HG02981 (cell line): Measurements from ENCODE around the gene XPNPEP1.

Experiments
- ATAC-seq: cut with Tn5 transposase; IDR thresholded peaks from one replicate; pipeline ENCODE4 v1.9.1; 2021; ENCODE audit warnings: mild to moderate bottlenecking, moderate library complexity; ENCODE audit not compliant: unreplicated experiment

XPNPEP1 gene

DNA sequence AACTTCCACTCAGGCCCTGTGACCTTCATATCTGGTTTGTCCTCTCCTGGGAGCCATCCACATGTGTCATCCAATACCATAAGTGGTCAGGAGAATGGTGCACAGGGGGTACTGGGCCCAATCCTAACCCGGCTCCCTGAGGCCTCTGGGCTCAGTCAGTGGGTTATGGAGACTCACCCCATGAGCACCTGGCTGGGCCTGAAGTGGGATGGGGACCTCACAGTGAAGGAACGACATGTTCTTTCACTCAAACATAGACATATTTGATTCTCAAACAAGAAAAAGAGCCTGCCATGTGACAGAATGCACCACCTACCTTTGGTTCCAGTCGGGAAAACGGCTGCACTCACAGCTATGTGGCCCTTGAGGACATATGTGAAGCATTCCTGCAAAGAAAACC, 51.8 kb downstream of the XPNPEP1 start:
- ATAC-seq = no peak

DNA sequence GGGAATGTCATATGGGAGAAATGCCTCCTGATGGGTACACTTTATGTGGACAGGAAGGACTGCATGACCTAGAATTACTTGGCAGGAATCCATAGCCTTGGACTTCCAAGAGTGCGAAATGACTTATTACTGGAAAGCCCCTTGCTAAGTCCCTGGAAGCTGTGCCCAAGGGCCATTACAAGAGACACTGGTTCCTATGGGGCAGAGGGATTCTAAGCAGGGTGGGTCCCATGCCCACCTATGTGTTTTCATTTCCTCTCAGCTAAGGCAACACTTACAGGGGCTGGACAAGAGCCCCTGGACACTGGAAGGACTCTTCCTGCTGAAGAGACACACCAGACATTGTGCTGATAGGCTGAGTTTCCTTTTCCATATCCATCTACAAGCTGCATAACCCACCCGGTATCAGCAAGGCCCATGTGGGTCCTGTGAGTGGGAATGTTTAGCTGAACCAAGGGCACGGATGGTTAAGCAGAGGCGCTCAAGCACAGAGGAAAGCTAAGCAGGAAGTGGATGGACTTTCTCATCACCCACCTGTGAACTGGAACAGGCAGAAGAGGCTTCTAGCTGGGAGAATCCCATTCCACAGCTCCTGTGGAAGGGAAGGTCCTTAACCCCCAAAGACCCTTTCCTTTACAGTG, 56.2 kb downstream of the XPNPEP1 start:
- no peak for ATAC-seq

- ATAC-seq = no peak
Observed at GRCh38 chr10:109866168-109866994, 56.9 kb downstream of the XPNPEP1 start.

GRCh38 chr10:109863775-109864174, 59.5 kb downstream of the XPNPEP1 start:
- no peak for ATAC-seq

- no peak for ATAC-seq
Observed at GRCh38 chr10:109862738-109863137, 60.6 kb downstream of the XPNPEP1 start.

- no peak for ATAC-seq
Observed at GRCh38 chr10:109862041-109862440, 61.3 kb downstream of the XPNPEP1 start.

- ATAC-seq = no peak
Observed at GRCh38 chr10:109861081-109861480, 62.2 kb downstream of the XPNPEP1 start.

DNA sequence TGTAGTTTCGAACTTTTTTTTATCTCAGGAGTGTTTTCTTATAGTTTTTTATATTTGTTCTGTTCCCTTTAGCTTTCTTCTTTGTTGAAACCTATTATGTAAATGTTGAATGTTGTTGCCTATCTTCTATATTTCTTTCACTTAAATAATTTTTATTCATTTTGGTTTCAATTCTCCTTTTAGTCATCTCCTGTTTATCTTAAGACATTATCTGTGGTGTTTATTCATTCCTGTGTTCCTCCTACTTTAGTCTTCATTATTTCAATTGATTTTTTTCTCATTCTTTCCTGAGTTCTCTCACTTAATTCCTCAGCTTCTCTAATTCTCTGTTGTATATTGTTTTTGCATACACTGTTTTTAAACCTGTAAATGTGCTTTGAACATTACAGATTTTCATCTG, 64.1 kb downstream of the XPNPEP1 start:
- ATAC-seq = no peak

DNA sequence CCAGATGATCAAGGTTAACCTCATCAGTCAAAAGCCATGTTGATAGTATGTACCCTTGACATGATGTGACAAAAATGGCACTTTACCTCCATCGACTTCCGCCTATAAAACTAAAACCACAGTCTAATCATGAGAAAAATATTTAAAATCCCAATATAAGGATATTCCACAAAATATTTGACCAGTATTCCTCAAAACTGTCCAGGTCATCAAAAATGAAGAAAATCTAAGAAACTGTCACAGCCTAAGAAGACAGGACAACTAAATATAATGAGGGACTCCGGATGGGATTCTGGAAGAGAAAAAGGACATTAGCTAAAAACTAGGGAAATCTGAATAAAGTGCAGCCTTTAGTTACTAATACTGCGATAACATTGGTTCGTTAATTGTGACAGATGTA, 67.6 kb downstream of the XPNPEP1 start:
- ATAC-seq = no peak

GRCh38 chr10:109853921-109854320, 69.4 kb downstream of the XPNPEP1 start:
- ATAC-seq = no peak

DNA sequence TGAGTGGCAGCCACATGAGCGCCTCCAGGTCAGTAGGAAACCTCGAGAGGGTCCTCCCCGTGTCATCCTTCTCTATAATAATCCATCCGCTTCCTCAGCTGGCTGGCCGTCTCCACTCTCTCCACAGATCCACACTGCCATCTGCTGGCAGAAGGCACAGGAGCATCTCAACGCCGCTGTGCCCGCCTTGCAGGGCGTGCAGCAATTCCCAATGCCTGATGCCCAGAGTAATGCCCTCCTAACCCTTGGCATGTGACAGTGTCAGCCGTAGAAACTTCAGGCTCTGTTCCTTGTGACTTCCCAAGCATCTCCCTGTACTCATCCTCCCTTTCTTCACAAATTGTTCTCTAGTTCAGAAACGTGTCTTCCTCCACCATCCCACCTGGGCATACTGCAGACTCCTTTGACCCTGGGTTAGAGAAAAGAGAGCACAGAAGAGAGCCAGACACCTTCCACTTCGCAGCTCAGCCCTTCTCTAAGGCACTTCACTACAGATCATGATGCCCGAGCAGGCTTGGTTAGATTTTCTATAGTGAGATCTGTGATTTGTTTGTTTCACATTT, 70.8 kb downstream of the XPNPEP1 start:
- ATAC-seq = peak; percentile 96

DNA sequence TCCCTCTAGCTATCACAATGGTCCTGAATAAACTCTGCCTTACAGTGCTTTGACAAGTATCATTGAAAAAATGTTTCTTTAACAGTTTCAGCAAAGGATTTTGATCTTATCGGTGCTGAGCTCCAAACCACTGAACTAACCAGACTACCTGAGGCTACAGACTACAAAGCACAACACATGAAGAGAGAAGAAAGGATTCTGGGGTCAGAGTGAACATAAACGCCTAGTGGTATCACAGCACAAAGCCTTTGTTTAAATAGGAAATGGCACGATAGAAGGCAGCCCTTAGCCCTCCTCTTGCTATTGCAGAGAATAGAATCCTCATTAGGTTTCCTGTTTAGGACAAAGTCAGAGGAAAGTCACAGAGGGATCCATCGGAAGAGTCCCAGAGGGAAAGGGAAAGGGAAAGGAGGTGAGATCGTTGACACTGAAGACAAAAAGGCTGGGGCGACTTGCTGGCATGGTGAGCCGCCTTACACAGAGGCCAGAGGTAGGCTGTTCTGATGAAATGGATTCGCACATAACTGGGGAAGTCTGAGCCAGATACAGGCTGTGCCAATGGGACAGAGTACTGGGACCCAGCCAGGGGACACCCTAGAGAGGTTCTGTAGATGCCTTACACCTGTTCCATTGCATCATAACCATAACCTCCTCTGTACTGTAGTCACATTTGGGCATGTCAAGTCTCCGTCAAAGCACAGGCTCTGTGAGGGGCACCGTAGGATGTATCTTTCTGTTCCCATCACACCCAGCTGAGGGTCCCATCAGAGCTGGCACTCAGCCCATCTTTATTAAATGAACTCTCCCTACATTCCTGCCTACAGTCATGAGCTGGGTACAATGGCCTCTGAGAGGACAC, 71.5 kb downstream of the XPNPEP1 start:
- ATAC-seq = no peak

GRCh38 chr10:109846832-109847231, 76.5 kb downstream of the XPNPEP1 start:
- no peak for ATAC-seq

GRCh38 chr10:109845308-109845707, 78.0 kb downstream of the XPNPEP1 start:
- ATAC-seq = no peak

DNA sequence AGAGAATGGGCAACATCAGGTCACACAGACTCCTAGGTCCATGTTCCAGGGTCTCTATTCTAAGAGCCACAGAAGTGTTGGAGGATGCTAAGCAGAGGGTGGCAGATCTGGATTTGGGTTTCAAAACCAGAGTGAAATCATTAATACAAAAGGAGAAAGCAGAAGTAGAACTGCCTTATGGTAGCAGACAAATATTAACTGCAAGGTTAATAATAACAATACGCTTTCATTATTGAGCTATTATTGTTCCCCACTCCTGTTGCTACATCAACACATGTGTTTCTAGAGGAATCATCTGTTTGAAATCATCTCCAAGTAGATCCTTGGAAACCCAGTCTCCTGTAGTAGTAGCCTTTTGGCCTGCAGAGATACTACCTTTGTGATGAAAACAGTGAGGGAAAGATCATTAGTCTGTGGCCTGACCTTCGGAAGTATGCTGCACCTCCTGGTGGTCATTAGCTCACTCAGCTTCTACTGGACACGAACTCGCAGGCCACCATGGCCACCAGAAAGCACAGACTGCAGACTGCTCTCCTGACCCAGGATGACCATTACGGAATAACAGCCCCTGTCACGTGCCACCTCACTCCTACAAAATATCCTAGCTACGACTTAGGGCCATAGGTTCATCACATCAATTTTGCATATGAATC, 84.6 kb downstream of the XPNPEP1 start:
- no peak for ATAC-seq

DNA sequence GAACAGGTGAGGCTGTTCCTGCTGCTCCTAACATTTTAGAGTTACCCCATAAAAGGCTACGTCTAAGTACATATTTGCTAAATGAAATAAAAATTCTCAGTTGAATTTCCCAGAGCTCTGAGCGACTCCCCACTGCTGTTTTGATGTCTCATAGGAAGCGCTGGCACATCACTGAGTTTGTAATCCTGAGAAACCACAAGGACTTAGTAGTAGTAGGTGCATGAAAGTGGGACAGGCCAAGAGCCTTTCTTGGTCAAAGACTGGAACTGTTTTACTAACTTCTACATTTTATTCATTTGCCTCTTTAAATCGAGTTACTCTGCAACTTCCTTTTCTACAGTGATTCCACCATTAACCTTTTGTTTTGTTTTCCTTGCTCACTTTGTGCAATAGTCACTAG, 85.9 kb downstream of the XPNPEP1 start:
- ATAC-seq = no peak

DNA sequence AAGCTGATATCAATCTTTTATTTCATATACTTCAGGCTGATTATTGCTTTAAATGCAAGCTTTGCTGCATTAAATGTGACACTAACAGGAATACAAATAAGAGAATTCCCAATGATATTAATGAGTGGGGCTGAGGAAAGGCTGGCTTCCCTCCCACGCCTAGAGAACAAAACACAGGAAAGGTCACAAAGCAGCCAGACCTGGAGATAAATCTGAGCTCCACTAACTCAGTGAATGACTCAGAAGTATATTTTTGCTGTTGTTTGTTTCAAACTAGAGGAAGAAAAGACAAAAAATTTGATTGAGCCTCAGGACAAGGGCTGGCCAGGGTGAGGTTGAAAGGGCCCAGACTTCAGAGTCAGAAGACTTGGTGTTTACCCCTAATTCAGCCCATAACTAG, 88.1 kb downstream of the XPNPEP1 start:
- no peak for ATAC-seq

DNA sequence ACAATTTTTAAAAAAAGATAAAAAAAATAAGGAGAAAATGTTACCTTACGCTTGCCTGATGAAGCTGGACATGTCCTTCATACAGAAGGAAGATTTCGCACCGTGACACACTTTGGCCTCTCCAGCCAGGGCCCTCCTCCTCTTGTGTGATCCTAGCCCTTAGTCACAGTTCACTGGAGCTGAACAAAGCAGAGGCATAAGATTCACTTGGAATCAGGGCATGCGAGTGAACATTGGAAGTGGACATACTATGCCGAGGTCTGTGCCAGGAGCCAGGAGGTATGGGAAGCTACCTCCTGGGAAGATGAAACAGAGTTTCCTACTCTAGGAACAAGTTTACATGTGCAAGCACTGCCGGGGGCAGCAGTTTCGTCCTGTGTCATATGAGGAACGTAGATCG, 91.5 kb downstream of the XPNPEP1 start:
- ATAC-seq = no peak

DNA sequence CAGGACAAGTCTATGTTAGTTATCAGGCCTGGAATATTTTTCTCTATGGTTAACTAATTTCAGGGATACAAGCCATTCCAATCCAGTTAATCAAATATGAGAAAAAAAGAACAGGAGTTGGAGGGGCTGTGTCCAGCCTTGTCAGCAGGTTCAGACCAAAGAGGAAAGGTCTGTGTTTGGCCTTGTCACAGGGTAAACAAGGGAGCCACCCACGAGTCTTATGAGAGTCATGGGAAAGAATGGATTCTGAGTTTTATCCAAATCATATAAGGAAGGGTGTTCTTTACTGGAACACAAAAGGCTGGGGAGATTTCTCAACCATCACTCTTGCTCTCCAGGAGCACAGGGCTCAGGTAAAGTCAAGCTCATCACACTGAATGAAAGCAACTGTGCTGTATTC, 99.1 kb downstream of the XPNPEP1 start:
- ATAC-seq = no peak

- ATAC-seq = no peak
Observed at GRCh38 chr10:109823196-109823595, 100.1 kb downstream of the XPNPEP1 start.

DNA sequence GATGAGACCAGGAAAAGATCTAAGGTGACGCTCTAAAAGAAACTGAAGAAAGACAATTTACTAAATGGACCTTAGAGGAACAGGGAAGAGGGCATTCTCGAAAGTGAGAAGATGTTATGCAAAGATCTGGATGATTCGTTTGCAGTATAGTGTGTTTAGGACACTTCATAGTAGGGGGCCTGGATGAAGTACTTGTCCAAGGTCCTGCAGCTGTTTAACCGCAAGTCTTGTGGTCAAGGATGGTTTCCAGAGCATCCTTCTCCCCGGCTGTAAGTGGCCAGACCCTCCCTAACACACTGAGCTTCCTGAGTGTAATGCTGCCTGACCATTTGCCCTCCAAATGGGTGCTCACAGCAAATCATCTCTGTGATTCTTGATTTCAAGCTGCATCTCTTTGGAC, 101.6 kb downstream of the XPNPEP1 start:
- ATAC-seq = no peak
